ENCODE data around the gene ZNF800. TPM values are rescaled to one million over a fixed set of nuclear protein-coding genes. Genes with fewer than 3 reads are reported as not detected.
A peak's percentile ranks its signal among the peaks of the same experiment; 100 is the strongest.
"Not testable (repeated sequence)": the region's sequence is repeated elsewhere in the genome, so short reads cannot be mapped to it uniquely, and the experiment has no call there.

Gene ZNF800
- polyA plus RNA-seq (ENCODE audit: insufficient read length in 4 of 4) = 10 to 100 TPM; 19.0 to 21.2 (median 20.6) TPM

- peak in 3 of 4 donors; percentile 68 to 74 (median 74) for DNase-seq (ENCODE audit: low read depth in 4 of 4, low spot score in 2 of 4)
Measured at GRCh38 chr7:127392566-127393367, at the start of gene ZNF800. TSS of gene ZNF800 (minus strand) at chr7:127392708. CDS start at chr7:127391557, 1,151 bp downstream.

DNA sequence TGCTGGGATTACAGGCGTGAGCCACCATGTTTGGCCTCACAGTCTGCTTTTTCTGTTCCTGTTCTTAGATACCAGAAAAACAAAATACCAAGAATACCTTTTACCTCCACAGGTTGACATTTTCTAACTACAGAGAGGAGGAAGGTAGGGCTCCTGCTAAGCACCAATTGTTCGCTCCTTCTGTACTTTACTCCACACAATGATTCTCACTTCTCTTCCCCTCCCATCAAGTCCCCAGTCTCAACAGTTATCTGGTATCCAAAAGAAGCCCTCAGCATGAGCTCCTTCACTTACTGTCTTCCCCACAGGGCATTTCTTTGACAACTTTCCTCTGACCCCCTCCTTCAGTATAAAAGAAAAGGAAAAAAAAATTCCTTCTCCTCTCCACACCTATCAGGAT, 47.7 kb upstream of the ZNF800 start:
- DNase-seq (ENCODE audit: low read depth in 4 of 4, low spot score in 2 of 4) = no peak

GRCh38 chr7:127438836-127439235, 46.3 kb upstream of the ZNF800 start:
- DNase-seq (ENCODE audit: low read depth in 4 of 4, low spot score in 2 of 4) = no peak

DNA sequence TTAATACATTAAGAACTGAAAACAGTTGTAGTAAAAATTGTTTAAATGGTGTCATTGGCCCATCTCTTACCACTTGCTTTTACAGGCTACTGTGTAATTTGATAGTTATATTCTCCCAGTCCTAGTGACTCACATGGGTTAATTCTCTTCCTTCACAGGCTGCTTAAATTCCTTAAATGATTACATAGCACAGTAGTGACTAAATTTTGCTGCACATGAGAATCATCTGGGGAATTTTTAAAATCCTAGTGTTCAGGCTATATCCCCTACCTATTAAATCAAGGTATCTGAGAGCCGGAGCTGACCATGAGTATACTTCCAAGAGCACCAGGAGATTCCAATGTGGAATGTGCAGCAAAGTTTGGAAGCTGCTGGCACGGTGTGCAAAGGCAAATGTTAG, 45.3 kb upstream of the ZNF800 start:
- DNase-seq (ENCODE audit: low read depth in 4 of 4, low spot score in 2 of 4) = no peak

- DNase-seq (ENCODE audit: low read depth in 4 of 4, low spot score in 2 of 4) = no peak
Measured at GRCh38 chr7:127437241-127437640, 44.7 kb upstream of the ZNF800 start.

DNA sequence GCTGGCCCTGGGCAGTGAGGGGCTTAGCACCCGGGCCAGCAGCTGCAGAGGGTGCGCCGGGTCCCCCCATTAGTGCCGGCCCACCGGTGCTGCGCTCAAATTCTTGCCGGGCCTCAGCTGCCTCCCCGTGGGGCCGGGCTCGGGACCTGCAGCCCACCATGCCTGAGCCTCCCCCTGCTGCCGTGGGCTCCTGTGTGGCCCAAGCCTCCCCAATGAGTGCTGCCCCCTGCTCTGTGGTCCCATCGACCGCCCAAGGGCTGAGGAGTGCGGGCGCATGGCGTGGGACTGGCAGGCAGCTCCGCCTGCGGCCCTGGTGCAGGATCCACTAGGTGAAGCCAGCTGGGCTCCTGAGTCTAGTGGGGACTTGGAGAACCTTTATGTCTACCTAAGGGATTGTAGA, 36.8 kb upstream of the ZNF800 start:
- DNase-seq (ENCODE audit: low read depth in 4 of 4, low spot score in 2 of 4) = not testable (repeated sequence)

GRCh38 chr7:127419196-127419595, 26.7 kb upstream of the ZNF800 start:
- peak in 1 of 4 donors; percentile 21 for DNase-seq (ENCODE audit: low read depth in 4 of 4, low spot score in 2 of 4)

GRCh38 chr7:127418459-127418858, 26.0 kb upstream of the ZNF800 start:
- no peak for DNase-seq (ENCODE audit: low read depth in 4 of 4, low spot score in 2 of 4)

DNA sequence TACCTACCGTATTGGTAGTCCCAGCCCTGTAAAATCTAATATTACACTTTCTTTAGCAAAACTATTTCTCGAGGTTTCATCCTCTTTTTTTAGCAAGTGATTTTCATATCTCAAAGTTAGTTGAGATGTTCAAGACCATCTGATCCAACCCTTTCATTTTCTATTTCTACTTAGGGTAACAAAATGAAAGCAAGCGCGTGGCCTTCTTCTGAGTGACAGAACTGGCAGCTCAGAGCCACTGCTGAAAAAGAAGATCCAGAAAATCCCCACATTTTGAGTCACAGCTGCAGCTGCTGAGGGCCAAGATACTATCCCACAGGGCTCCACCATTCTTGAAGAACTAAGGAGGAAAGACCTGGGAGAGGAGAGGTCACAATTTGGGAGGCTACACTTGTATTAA, 24.8 kb upstream of the ZNF800 start:
- no peak for DNase-seq (ENCODE audit: low read depth in 4 of 4, low spot score in 2 of 4)

- DNase-seq (ENCODE audit: low read depth in 4 of 4, low spot score in 2 of 4) = no peak
Measured at GRCh38 chr7:127415060-127415742, 22.7 kb upstream of the ZNF800 start.

DNA sequence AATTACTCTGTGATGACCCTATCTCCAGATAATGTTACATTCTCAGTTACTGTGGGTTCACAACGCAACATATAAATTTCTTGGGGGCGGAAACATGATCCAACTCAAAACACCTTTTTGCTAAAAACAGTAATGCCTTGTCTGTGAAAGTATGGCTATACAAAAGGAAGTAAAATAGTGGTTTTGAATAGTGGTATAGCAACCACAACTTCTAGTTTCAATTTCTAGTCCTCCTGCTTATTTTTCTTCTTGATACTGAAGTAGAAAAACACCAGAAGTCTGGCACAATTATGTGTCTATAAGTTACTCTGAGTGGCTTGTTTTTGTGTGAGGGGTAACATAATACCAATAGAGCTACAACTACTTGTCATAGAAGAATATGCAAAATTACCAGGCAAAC, 21.5 kb upstream of the ZNF800 start:
- no peak for DNase-seq (ENCODE audit: low read depth in 4 of 4, low spot score in 2 of 4)

DNA sequence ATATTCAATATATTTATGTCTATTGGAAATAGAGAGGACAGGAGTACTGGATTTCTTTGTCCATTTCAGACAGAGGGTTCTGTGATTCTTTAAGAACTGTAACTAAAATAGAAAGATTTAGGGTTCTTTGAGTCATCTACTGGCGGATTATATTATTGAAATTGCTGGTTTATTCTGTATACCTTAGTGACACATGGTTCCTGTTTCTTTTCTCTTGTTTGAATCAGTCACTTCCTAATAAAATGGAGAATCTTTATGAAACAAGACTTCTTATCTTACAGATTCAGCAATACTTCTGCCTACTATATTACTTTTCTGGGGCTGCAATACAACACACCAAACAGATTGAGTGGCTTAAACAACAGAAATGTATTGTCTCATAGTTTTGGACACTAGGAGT, 20.8 kb upstream of the ZNF800 start:
- DNase-seq (ENCODE audit: low read depth in 4 of 4, low spot score in 2 of 4) = no peak

- DNase-seq (ENCODE audit: low read depth in 4 of 4, low spot score in 2 of 4) = no peak
Measured at GRCh38 chr7:127411176-127411575, 18.7 kb upstream of the ZNF800 start.

GRCh38 chr7:127409629-127410028, 17.1 kb upstream of the ZNF800 start:
- DNase-seq (ENCODE audit: low read depth in 4 of 4, low spot score in 2 of 4) = no peak

DNA sequence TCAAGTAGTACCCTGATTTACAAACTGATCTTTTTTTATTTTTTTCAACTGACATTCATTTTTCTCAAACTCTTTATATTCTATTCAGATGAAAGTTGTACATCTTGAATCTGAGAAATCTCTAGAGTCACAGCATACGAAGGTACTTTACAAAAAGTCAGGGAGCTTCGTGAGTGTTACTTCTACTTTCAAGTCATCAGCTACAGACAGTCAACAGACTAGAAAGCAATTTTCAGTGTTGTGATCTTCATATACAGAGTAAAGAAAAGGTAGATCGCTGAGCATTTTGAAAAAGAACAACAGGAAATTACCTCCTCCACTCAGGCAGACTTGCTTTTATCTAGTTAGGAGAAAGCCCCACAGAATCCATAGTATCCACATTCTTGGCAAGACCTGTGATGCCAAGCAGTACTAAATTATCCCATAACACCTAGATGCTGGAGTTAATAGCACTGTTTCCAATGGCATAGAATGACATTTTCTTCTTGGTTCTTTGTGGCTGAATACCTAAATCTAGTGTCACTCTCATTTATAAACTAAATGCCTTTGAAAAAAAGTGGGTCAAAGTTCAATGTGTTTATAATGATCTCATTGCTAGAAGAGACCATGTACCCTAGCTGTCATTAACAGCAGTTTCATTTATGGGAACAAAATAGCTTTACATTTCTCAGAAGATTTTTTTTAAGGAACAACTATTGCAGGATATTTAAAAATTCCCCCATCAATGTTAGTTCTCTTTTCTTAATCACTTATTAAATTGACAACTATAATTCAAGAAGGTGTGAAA, 12.0 kb upstream of the ZNF800 start:
- DNase-seq (ENCODE audit: low read depth in 4 of 4, low spot score in 2 of 4) = no peak

DNA sequence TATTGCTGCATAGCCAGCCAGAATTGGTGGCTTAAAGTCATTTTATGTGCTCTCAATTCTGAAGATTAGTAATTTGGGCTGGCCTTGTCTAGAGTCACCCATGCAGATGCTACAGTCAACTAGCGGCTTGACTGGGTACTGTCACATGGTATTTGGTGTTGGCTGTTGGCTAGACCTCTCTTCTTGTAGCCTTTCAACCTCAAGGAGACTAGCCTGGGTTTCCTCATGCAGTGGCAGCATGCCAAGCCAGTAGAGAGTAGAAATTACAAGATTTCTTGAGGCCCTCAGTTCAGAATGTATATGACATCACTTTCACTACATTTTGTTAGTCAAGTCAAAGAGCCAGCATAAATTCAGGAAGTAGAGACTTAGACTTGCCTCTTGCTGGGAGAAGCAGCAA, 3.7 kb upstream of the ZNF800 start:
- DNase-seq (ENCODE audit: low read depth in 4 of 4, low spot score in 2 of 4) = no peak

DNA sequence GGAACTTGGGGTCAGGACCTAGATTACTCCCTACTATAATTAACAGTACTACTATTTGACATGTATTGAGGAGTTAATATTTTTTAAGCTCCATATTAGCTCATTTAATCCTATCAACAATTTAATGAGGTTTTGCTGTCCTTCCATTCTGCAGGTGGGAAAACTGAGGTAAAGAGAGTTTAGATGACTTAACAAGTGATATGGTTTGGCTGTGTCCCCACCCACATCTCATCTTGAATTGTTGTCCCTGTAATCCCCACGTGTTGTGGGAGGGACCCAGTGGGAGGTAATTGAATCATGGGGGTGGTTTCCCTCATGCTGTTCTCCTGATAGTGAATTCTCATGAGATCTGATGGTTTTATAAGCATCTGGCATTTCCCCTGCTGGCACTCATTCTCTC, 2.6 kb upstream of the ZNF800 start:
- not testable (repeated sequence) for DNase-seq (ENCODE audit: low read depth in 4 of 4, low spot score in 2 of 4)

DNA sequence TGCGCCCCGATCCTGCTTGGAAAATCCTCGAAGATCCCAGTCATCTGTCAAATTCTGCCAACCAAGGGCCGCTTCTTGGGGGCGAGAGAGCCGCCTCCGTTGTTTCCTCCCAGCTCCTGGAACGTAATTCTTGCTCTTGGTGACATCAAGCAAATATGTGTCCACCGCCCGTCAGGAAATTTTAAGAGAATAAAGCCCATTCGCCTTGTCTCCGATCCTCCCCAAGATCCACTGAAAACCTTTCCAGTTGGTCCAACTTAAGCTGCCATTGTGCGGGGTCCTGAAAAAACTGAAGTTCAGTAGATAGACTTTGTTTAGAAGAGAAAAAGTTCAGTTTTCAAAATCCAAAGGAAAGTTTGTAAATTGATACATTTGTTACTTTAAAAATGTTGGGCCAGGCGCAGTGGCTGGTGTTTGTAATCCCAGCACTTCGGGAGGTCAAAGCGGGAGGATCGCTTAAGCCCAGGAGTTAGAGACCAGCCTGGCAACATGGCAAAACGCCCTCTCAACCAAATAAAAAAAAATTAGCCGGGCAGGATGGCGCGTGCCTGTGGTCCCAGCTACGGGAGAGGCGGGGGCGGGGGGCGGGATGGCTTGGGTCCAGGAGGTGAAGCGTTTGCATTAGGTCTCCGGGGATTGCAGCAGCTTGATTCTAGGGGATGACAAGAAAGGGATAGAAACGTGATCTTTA, 1.0 kb upstream of the ZNF800 start:
- no peak for DNase-seq (ENCODE audit: low read depth in 4 of 4, low spot score in 2 of 4)

- peak in 1 of 4 donors; percentile 32 for DNase-seq (ENCODE audit: low read depth in 4 of 4, low spot score in 2 of 4)
Measured at GRCh38 chr7:127392182-127392565, 334 bp downstream of the ZNF800 start.

DNA sequence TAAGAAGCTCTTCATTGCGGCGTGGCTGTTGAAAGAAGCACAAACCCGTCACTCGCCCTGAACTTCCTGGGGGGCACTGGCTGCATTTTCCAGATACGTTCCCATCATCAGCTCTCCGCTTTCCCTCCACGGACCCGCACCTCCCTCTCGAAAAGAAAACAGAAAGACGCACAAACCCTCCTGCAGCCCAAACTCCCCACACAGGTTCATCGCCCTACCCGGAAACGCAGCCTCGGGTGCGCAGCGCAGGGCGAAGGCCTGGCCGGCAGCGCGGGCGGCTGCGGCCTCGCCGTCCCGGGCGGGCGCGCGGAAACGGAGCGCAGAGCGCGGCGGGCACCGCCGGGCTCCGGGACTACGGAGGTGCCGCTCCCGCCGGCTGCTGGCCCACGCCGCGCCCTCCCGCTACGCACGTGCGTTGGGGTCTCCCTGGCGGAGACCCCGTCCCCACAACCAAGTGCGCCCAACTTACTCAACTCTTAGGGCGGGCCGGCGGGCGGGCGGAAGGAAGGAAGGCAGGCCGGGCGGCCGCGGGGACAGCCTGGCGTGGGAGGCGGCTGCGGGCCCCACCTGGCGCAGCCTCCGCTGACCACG, 822 bp downstream of the ZNF800 start:
- no peak for DNase-seq (ENCODE audit: low read depth in 4 of 4, low spot score in 2 of 4)
